Daoy (cell line): ENCODE measurements around the gene VAMP4. TPM values are rescaled to one million over a fixed set of nuclear protein-coding genes. Genes with fewer than 3 reads are reported as not detected.
"Not testable (repeated sequence)": the region's sequence is repeated elsewhere in the genome, so short reads cannot be mapped to it uniquely, and the experiment has no call there.

Source experiments
- DNase-seq: peaks from one replicate; pipeline ENCODE4 v3.0.0-alpha.2; 2015; ENCODE audit warnings: low read depth
- total RNA-seq: library from RNA; depleted of rRNA; stranded (reverse); fragments of >200 nt; shearing (Covaris generic); gene quantifications from 2 replicates; pipeline ENCODE4 v1.2.3, GENCODE V29; 2014

The VAMP4 gene
- total RNA-seq, 1 experiment from 2014 or later: 5.3 TPM

- no peak for DNase-seq
Measured at GRCh38 chr1:171751221-171751620, 9.4 kb upstream of the VAMP4 start.

- DNase-seq: no peak
Measured at GRCh38 chr1:171748651-171749050, 6.8 kb upstream of the VAMP4 start.

- DNase-seq: no peak
Measured at GRCh38 chr1:171744986-171745385, 3.1 kb upstream of the VAMP4 start.

- peak; percentile 64 for DNase-seq
Measured at GRCh38 chr1:171743081-171743870, 1.4 kb upstream of the VAMP4 start.

- DNase-seq: peak; percentile 69
Measured at GRCh38 chr1:171742577-171742922, 685 bp upstream of the VAMP4 start.

GRCh38 chr1:171740987-171741871 lies 636 bp downstream of the VAMP4 start:
- DNase-seq: peak; percentile 33

GRCh38 chr1:171740356-171740863 lies 1.5 kb downstream of the VAMP4 start:
- DNase-seq: no peak

- DNase-seq: no peak
Measured at GRCh38 chr1:171739656-171740055, 2.2 kb downstream of the VAMP4 start.

- no peak for DNase-seq
Measured at GRCh38 chr1:171738911-171739310, 3.0 kb downstream of the VAMP4 start.

GRCh38 chr1:171736196-171736595 lies 5.7 kb downstream of the VAMP4 start:
- DNase-seq: no peak

- no peak for DNase-seq
Measured at GRCh38 chr1:171730052-171730451, 11.8 kb downstream of the VAMP4 start.

- DNase-seq: no peak
Measured at GRCh38 chr1:171727778-171728177, 14.1 kb downstream of the VAMP4 start.

- DNase-seq: not testable (repeated sequence)
Measured at GRCh38 chr1:171723180-171723579, 18.7 kb downstream of the VAMP4 start.

GRCh38 chr1:171718848-171719247 lies 23.0 kb downstream of the VAMP4 start:
- DNase-seq: no peak

- no peak for DNase-seq
Measured at GRCh38 chr1:171718216-171718615, 23.6 kb downstream of the VAMP4 start.

GRCh38 chr1:171717062-171717718 lies 24.7 kb downstream of the VAMP4 start:
- DNase-seq: no peak

- peak; percentile 6 for DNase-seq
Measured at GRCh38 chr1:171716616-171717015, 25.2 kb downstream of the VAMP4 start.

- DNase-seq: no peak
Measured at GRCh38 chr1:171715813-171716251, 26.0 kb downstream of the VAMP4 start.

GRCh38 chr1:171712341-171712740 lies 29.5 kb downstream of the VAMP4 start:
- no peak for DNase-seq

- no peak for DNase-seq
Measured at GRCh38 chr1:171711643-171712042, 30.2 kb downstream of the VAMP4 start.

GRCh38 chr1:171707583-171707982 lies 34.3 kb downstream of the VAMP4 start:
- no peak for DNase-seq

GRCh38 chr1:171702598-171702997 lies 39.3 kb downstream of the VAMP4 start:
- no peak for DNase-seq
